NOMO-1 treated with dmso at 0.1 percent for 144 hours (cell line): ENCODE measurements around the gene PGBD5.

Source experiments
- DNase-seq: peaks from one replicate; lab custom pipeline; 2025; ENCODE audit not compliant: unreplicated experiment; lab: John Stamatoyannopoulos, UW

The PGBD5 gene

DNA sequence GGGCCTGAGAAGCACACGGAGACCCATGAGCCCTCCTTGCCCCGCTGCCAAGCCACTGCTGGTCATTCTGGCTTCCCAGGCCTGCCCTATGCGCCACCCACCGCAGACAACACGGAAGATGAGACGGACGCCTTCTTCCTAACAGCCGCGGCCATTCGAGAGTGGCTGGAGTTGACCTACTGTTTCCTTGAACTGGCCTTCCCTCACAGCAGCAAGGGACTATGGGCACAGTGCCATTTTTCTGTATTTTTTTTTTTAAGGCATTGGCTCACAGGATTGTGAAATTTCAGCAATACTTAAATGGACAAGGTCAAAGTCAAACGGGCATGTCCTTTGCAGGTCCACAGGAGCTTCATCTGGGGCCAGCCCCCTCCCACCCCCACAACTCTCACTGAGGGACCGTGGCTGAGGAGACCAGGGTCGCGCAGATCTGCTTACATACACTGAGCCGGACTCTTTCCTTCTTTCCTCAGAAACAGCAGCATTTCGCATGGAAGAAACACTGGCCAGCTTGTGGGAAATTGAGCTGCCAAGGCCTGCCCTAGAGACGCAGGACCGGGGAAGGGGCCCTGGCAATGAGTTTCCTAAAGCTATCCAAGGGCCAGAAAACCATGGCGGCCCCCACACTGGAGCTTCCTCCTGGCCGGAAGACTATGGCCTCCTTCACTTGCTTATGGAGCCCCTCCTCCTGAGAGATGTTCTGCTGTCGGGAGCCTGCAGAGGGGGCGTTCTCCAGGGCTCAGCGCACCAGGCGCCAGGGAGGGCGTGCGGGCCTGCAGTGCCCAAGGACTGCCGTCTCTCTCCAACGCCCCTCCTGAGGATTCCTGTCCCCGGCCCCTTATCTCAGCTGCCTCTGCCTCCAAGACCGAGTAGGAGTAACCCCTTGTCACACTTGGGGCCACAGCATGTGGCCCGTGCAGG is 98.9 kb downstream of the PGBD5 start:
- DNase-seq, result no peak

- DNase-seq, result no peak
These were observed 102.4 kb downstream of the PGBD5 start for GRCh38 chr1:230323686-230324085.

DNA sequence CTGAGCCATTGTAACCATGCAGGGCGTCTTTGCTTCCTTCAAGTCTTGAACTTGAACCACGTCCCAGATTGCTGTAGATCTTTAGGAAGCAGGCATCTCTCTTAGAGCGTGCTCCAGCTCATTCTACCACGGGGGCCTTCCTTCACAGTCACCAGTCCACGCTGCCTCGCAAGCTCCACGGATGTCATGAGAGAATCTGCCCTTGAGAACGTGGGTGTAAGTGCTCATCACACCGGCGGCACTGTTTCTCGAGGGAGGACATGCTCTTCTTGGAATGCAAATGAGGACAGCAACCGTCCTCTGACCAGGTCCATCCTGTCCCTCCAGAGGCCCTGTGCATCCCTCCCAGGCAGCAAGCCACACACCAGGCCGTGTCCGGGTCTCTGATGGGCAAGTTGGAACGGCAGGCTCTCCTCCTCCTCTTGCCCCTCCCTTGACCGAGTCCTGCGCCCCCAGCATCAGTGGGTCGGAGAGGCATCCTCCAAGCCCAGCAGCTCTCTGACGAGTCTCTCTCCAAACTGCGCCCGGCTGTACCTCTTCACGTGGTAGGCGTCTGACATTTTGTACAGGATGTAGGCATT is 103.1 kb downstream of the PGBD5 start:
- no peak for DNase-seq

GRCh38 chr1:230322421-230322756 is 103.7 kb downstream of the PGBD5 start:
- DNase-seq, result no peak

DNA sequence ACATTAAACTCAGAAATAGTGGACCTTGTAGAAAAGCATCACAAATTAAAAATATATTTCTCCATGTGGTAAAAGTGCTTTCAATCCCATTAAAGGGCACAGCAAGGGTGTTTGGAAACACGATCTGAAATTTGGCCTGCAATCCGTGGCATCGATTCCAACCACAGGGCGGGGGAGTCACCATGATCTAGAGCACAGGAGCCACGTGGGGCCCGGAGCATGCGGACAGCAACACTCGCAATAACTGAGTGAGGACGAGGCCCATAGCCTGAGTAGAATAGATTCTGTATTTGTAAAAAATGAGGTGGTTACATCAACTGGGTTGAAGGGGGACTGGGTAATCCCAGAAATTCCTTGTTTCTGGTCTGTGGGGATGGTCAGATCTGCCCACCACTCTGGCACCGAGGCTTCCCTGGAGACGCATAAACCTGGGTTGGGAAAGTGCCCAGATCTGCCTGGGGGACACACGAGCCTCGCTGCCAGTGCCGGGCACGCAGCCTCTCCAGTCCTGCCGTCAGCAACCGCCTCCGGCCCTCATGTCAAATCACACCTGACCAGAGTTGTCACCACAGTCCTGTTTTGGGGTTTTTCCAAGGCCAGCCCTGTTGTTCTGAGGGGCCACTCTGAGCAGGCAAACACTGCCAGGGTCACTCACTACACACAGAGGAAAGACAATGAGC is 104.3 kb downstream of the PGBD5 start:
- DNase-seq, result no peak

- no peak for DNase-seq
These were observed 104.8 kb downstream of the PGBD5 start for GRCh38 chr1:230321341-230321740.

GRCh38 chr1:230320804-230321203 is 105.3 kb downstream of the PGBD5 start:
- no peak for DNase-seq

- DNase-seq, result no peak
These were observed 107.0 kb downstream of the PGBD5 start for GRCh38 chr1:230319014-230319747.

DNA sequence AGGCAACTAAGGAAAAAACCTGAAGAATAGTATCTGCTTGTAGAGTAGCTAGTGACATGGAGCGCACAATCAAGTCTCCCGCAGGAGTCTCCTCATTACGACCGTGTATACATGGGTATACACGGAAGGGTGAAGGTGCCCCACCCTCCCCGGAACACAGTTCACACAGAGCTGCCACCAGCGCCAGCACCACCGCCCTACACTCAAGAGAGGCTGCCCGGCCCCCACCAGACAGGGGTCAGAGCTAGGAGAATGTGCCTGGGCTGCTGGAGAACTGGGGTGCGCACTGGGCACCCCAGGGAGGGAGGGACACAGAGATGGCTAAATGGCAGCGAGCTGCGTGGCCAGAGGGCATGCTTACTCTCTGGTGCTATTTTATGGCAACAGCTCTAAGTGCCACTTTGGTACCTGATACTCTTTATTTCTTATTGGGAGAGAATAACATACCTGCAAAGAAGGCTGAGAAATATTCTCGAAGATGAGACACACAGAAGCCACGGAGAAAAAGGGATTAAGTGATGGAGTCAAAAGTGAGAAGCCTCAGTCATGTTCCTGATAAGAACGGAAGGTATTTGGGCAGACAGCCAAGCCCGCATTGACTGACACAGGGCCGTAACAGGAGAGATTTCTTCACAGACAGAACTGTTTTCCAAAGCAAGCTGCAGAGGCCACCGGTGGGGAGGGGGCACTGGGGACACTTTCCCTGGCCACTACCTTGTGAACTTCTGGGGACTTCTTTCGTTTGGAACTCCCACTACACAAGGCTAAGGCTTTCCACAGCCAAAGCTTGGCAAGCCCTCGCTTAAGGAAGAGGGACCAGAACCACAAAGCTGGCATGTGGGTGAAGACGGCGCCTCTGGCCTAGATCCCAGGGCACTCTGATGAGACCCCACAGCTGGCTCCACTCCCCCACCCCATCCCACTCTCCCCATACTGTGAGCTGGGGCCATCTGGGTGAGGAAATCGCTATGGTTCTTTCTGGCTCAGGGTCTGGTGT is 108.0 kb downstream of the PGBD5 start:
- no peak for DNase-seq

DNA sequence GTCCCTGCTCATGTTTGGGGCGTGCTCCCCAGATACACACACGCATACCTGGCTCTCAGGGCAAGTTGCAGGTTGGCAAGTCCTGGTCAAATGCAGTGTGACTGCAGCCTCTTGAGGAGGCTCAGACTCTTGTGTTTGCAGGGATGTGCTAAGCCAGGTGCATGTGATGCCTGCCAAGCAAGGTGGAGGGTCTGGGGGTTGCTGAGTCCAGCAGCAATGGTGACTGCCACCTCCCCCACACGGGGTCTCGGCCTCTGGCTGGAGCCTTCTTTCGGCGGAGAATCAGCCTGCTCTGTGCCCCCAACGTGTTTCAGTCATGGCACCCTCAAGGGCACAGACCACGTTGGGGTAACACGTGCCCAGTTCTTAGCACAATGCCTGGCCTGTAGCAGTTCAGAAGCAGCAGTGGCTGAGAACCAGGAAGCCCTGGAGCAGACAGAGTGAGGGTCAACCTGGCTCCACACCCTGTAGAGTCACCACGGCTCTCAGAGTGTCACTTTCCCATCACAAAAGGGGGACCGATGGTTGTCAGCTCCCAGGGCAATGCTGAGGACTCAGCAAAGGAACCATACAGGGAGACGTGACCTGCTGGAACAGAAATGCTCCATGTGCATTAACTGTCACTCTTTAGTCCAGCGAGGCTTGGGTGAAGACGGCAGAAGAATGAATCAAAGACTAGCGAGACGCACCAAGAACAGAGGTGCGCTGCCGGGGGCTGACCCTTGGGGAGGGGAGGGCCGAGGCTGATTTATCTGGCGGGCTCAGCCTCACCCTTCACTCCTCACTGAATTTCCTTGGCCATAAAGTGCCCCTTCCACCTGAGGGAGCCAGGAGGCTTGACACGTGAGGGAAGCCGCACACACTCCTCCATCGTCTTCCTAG is 109.0 kb downstream of the PGBD5 start:
- no peak for DNase-seq

DNA sequence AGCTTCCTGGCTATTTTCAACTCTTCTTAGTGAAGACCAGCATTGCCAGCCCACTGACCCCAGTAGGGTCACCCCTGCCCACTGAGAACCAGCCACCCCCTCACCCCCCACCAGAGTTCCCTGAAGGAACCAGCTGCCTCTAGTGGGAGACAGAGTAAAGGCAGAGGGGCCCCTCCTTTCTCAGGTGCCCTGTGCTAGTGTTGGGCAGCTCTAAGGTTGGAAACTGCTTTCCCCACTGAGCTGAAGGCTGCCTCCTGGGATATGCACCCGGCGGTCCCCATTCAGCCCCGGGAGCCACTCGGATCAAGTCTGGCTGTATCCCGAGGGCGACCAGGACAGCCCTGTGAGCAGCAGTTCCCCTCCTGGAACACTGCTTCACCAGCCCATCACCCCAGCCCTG is 111.0 kb downstream of the PGBD5 start:
- no peak for DNase-seq

DNA sequence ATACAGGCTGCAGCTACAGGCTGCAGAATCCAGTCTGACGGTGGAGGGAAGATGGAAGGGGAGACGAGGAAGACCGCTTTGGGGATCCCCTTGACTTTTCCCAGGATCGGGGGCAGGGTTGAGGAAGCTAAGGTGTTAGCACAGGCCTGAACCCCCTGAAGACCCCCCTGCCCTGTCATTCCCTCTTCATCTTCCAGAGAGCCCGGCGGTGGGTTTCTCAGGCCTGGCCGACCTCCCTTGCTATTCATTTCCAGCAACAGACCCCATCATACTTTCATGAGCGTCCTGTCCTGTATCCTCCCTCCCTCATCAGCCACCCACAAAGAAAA is 112.0 kb downstream of the PGBD5 start:
- no peak for DNase-seq

- no peak for DNase-seq
These were observed 112.5 kb downstream of the PGBD5 start for GRCh38 chr1:230313453-230314141.

DNA sequence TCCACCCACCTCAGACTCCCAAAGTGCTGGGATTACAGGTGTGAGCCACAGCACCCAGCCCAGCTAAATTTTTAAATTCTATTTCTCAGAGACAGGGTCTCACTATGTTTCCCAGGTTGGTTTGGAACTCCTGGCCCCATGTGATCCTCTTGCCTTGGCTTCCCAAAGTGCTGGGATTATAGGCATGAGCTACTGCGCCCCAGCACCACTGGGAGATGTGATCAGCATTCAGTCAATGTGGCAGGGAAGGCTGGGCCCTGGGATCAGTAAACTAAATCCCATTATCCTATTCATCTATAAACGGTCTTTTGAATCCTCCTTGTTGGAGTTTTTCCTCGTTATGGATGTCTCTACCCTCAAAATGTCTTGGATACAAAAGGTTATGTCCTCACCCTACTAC is 113.5 kb downstream of the PGBD5 start:
- no peak for DNase-seq

GRCh38 chr1:230310381-230311163 is 115.6 kb downstream of the PGBD5 start:
- peak; percentile 44 for DNase-seq

GRCh38 chr1:230309646-230310177 is 116.4 kb downstream of the PGBD5 start:
- DNase-seq, result no peak

DNA sequence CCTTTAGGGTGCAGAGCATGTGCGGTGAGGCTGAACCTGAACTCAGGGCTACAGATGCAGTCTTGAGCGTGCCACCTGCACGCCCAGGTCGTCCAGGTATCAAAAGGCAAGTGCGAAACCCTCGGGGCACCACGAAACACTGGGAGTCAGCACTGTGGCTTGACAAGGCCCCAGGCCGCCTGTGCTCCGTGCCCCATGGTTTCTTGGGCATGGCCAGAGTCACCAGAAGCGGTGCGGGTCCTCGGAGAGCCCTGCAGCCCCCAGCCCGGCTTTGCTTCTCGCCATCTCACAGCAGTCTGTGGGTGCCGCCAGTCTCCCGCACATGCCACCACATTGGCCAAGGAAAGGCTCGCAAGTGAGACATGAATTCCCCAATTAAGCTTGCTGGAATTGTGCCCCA is 117.3 kb downstream of the PGBD5 start:
- DNase-seq, result no peak

DNA sequence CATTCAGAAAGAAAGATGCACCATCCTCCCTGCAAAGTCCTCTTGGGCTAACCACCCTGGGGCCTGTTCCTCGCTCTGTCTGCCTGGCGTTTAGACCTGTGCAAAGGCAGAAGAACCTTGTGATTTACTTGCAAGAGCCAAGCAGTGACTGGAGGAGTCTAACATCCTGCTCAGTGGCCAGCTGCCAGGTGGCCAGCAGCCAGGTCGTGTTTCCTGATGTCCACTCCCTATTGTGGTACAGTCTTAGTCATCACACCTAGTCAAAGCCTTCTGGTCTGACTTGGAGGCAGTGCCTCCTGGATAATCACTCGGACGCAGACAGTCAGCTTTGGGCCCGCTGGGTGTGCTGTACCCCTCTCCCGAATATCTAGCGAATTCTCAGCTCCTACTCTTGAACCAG is 118.1 kb downstream of the PGBD5 start:
- no peak for DNase-seq
